GM19035 (cell line): Measurements from ENCODE around the gene FLOT1.
A peak's percentile ranks its signal among the peaks of the same experiment; 100 is the strongest.

ENCODE experiments used
- ATAC-seq: cut with Tn5 transposase; IDR thresholded peaks from one replicate; pipeline ENCODE4 v1.9.1; 2021; ENCODE audit not compliant: unreplicated experiment

The FLOT1 gene

GRCh38 chr6:30747902-30748769, 5.6 kb upstream of the FLOT1 start:
- no peak for ATAC-seq

GRCh38 chr6:30747300-30747687, 4.8 kb upstream of the FLOT1 start:
- ATAC-seq = no peak

- peak; percentile 40 for ATAC-seq
Measured at GRCh38 chr6:30744054-30744805, 1.7 kb upstream of the FLOT1 start, which contains the start of gene IER3. TSS of gene IER3 (minus strand) at chr6:30744547. CDS start at chr6:30744518, 29 bp downstream.

- ATAC-seq = peak; percentile 5
Measured at GRCh38 chr6:30743099-30744053, 889 bp upstream of the FLOT1 start.

DNA sequence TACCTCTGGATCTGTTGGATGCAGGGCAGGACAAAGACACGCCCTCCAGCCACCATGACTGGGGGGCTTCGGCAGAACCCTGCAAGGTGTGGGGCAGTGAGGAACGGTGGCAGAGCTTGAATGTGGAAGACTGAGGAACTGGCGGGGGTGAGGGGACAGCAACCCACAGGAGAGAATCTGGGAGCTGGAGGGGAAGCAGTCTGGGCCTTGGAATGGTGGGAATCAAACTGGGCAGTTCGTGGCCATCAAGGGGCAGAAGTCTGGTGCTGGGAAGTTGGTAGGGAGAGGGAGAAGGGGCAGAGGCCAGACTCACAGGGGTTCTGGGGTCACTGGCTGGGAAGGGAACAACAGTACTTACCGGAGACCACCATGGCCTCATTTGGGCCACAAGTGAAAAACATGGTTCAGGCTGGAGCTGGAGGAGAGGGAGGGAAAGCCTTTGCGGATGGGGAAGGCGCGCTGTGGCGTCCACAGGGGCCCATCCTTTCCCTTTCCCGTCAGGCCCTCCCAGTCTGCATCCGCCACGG, 635 bp downstream of the FLOT1 start:
- no peak for ATAC-seq

- no peak for ATAC-seq
Measured at GRCh38 chr6:30741063-30741779, 1.3 kb downstream of the FLOT1 start.

DNA sequence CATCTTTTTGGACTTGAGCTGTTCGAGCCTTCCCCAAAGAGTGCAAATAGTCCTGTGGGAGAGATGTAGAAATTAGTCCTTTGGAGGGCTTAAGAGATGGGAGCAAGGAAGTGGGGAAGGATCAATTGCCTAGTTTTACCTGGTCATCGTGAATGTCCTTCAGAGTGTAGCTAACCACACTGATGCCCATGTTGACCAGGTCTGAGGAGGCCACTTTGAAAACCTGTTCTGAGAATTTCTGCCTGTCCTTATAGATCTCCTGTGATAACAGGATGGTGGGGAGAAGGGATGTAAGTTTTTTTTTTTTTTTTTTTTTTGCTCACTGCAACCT, 2.0 kb downstream of the FLOT1 start:
- ATAC-seq = no peak

- no peak for ATAC-seq
Measured at GRCh38 chr6:30738532-30738931, 4.0 kb downstream of the FLOT1 start.

DNA sequence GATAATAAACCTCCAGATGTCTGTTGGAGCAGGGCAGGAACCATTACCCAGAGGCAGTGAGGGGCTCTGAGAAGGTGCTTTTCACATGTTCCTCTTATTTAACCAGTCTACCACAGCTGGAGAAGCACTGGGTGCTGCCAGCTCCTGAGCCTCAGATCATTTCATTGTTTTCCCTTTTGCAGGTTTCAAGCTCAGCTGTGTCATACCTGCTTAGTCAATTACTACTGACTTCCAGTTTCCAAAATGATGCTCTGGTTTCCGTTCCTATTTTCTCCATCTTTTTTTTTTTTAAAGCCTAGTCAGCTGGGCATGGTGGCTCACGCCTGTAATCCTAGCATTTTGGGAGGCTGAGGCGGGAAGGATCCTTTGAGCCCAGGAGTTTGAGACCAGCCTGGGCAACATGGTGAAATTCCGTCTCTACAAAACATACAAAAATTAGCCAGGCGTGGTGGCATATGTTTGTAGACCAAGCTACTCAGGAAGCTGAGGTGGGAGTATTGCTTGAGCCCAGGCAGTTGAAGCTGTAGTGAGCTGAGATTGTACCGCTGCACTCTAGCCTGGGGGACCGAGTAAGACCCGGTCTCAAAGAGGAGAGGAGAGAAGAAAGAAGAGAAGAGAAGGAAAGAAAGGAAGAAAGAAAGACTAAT, 6.7 kb downstream of the FLOT1 start:
- no peak for ATAC-seq

DNA sequence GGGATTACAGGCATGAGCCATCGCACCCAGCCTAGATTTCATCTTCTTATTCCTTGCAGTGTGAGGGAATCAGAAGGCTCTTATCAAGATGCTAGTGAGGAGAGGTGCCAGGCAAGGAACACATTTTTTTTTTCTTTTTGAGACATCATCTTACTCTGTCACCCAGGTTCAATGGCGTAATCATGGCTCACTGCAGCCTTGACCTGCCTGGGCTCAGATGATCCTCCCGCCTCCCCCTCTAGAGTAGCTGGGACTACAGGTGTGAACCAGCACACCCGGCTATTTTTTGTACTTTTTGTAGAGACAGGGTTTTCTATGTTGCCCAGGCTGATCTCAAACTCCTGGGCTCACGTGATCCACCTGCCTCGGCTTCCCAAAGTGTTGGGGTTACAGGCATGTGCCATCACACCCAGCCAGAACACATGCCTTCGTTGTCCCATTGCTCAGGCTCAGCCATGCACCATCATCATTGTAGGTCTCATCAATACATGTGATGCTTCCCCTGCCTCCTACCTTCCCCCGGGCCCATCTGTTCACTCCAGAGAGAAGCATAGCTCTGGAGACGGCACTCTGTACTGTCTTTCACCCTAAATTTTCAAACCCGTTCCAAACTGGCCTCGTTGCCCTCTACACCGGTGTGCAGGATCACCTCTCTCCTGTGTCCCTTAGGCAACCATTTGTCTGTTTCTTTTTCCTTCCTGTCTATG, 10.1 kb downstream of the FLOT1 start:
- no peak for ATAC-seq

DNA sequence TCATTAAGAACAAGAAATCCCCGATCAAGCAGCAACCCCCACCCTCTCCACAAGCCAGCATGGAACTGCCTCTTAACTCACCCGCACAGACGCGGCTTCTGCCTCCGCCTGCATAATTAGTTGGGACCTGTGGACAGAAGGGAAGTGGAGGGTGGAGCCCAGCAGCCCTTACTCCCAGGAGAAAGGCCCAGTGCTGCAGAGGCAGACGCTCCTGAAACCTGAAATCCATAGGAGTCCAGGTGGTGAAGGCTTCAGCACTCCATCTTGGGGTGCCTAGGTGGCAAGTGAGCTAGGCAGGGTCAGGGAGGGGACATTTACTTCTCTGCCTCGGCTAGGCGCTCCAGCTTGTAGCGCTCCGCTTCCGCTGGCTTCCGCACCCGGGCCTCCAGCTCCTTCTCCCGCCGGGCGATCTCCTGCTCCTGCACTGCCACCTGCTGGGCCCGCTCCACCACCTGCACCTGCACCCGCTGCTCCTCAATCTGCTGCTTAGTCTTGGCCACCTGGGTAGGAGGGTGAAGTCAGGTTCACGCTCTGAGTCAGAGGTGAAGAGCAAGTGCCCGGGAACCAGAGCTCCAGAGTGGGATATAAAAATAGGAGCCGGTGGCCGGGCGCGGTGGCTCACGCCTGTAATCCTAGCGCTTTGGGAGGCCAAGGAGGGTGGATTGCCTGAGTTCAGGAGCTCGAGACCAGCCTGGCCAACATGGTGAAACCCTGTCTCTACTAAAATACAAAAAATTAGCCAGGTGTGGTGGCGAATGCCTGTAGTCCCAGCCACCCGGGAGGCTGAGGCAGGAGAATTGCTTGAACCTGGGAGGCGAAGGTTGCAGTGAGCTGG, 11.7 kb downstream of the FLOT1 start:
- ATAC-seq = no peak

DNA sequence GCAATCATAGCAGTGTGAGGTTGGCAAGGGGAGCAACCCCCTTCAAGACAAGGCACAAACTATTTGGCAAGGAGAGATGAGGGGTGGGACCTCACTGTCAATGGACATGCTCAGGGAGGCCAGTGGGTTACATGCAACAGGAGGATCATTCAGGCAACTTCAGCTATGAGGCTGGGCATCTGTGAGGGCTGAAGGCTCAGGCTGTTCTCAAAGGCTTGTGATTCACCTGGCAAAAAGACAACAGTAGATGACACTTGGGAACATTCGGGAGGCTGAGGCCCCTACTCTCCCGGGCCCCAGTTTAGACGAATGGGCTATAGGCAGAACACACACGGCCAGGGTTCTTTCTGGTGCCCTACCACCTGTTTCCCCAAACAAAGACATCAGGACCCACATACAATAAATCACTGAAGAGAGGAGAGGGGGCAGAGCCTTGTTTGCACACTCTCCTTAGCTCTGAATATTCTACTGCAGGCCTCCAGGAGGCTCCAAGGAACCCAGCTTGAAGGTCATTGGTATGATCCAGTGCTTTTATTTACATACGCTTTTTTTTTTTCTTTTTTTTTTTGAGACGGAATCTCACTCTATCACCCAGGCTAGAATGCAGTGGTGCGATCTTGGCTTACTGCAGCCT, 14.4 kb downstream of the FLOT1 start:
- no peak for ATAC-seq

DNA sequence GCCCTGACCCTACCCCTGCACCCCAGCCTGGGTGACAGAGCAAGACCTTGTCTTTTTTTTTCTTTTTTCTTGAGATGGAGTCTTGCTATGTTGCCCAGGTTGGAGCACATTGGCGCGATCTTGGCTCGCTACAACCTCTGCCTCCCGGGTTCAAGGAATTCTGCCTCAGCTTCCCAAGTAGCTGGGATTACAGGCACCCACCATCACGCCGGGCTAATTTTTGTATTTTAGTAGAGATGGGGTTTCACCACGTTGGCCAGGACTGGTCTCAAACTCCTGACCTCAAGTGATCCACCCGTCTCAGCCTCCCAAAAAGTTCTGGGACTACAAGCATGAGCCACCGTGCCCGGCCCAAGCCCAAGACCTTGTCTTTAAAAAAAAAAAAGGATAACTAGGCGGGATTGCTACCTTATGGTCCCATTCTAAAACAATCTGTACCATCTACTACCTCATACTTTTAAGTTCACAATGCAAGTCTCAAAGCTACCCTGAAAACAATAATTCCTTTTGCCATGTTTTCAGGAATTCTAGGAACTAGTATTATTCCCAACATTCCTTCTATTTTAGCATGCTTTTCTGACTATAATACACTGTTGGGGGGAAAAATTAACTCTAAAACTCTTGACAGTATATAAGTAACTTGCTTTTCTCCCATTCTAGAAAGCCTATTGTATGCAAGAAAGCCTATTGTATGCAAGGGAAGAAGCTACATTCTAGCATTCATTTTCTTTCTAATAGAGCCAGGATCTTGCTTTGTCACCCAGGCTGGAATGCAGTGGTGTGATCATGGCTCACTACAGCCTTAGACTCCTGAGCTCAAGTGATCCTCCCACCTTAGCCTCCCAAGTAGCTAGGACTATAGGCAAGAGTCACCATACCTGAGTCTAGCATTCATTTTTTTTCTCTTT, 15.7 kb downstream of the FLOT1 start:
- ATAC-seq = no peak

- no peak for ATAC-seq
Measured at GRCh38 chr6:30725713-30726505, 16.6 kb downstream of the FLOT1 start.

GRCh38 chr6:30724906-30725667, 17.4 kb downstream of the FLOT1 start:
- ATAC-seq = no peak
